ENCODE results near the gene ECEL1.

- TF ChIP-seq CTCF (IDR thresholded peaks at IDR 0.05; ENCODE audit: poor library complexity) = no peak
- no peak for TF ChIP-seq EZH2 (IDR thresholded peaks at IDR 0.05; ENCODE audit: borderline replicate concordance)
Observed at GRCh38 chr2:232486558-232487384, 863 bp downstream of the ECEL1 start.
